ENCODE results near the gene TRPM8.

The TRPM8 gene

GRCh38 chr2:233974530-233975071 is 57.4 kb downstream of the TRPM8 start:
- Histone ChIP-seq H3K27ac (replicated peaks) (no peak overlapping the region), H3K27me3 (ENCODE audit: insufficient read depth, poor library complexity, severe bottlenecking) (no peaks in the 10 kb centered on the region), H3K4me3 (replicated peaks; ENCODE audit: insufficient read depth, low read length) (no peak overlapping the region)
- no peak for TF ChIP-seq POLR2AphosphoS5 (IDR thresholded peaks at IDR 0.05; ENCODE audit: low read depth)
- no peak for TF ChIP-seq REST (IDR thresholded peaks at IDR 0.05; ENCODE audit: insufficient replicate concordance, low read depth)
- no peak for TF ChIP-seq GABPA (IDR thresholded peaks at IDR 0.05; ENCODE audit: low read depth)
- no peak for TF ChIP-seq CTCF (IDR thresholded peaks at IDR 0.05; ENCODE audit: insufficient read depth, low read length)
- TF ChIP-seq SPI1 (IDR thresholded peaks at IDR 0.05; ENCODE audit: borderline replicate concordance, low read depth): no peak
- DNase-seq (ENCODE audit: low read depth in 1 of 2, low spot score in 1 of 2): no peak

GRCh38 chr2:233976087-233976486 is 58.9 kb downstream of the TRPM8 start:
- H3K4me3 ChIP-seq (replicated peaks; ENCODE audit: insufficient read depth, low read length): no peak overlapping the region
- no peak overlapping the region for H3K27ac ChIP-seq (replicated peaks)
- H3K27me3 ChIP-seq (ENCODE audit: insufficient read depth, poor library complexity, severe bottlenecking): no peaks in the 10 kb centered on the region
- DNase-seq (ENCODE audit: low read depth in 1 of 2, low spot score in 1 of 2): no peak
- TF ChIP-seq CTCF (IDR thresholded peaks at IDR 0.05; ENCODE audit: insufficient read depth, low read length) (no peak), POLR2AphosphoS5 (IDR thresholded peaks at IDR 0.05; ENCODE audit: low read depth) (no peak), REST (IDR thresholded peaks at IDR 0.05; ENCODE audit: insufficient replicate concordance, low read depth) (no peak), GABPA (IDR thresholded peaks at IDR 0.05; ENCODE audit: low read depth) (no peak), SPI1 (IDR thresholded peaks at IDR 0.05; ENCODE audit: borderline replicate concordance, low read depth) (no peak)

GRCh38 chr2:233976690-233977294 is 59.6 kb downstream of the TRPM8 start:
- no peaks in the 10 kb centered on the region for H3K27me3 ChIP-seq (ENCODE audit: insufficient read depth, poor library complexity, severe bottlenecking)
- no peak for TF ChIP-seq CTCF (IDR thresholded peaks at IDR 0.05; ENCODE audit: insufficient read depth, low read length)
- H3K27ac ChIP-seq (replicated peaks): no peak overlapping the region
- no peak overlapping the region for H3K4me3 ChIP-seq (replicated peaks; ENCODE audit: insufficient read depth, low read length)
- peak in 1 of 2 experiments; percentile 34 for DNase-seq (ENCODE audit: low read depth in 1 of 2, low spot score in 1 of 2)

Measured in HL-60 (cell line).